ENCODE measurements around the gene MASP1. TPM values are rescaled to one million over a fixed set of nuclear protein-coding genes. Genes with fewer than 3 reads are reported as not detected.
"Not testable (repeated sequence)": the region's sequence is repeated elsewhere in the genome, so short reads cannot be mapped to it uniquely, and the experiment has no call there.

MASP1 gene
- total RNA-seq, 5 donors from 2014 or later (not counting 1 experiment from before 2014, with no cell fraction given): 0.38 TPM; not detected in 4

GRCh38 chr3:187208159-187208558 lies 83.4 kb downstream of the MASP1 start:
- Mint-ChIP-seq H3K9me3 (no peaks in the 10 kb centered on the region), H3K27ac (no peak overlapping the region), H3K4me3 (no peak overlapping the region), H3K27me3 (peaks cover 12 to 19% of the 10 kb centered on the region in 2 donors), H3K4me1 (no peaks in the 10 kb centered on the region), H3K36me3 (no peaks in the 10 kb centered on the region)
- no peak overlapping the region for H3K27ac ChIP-seq (ENCODE audit: low read length)
- no peak for DNase-seq
- H3K4me1 ChIP-seq (ENCODE audit: control insufficient read depth in 1 of 2, extremely low read depth in 1 of 2, insufficient read depth in 2 of 2, low read length in 2 of 2): no peaks in the 10 kb centered on the region
- no peaks in the 10 kb centered on the region for H3K9me3 ChIP-seq
- ChIA-PET POLR2A (no interaction called here), CTCF (no interaction called here)
- peaks cover 0 to 2% of the 10 kb centered on the region in 2 experiments for H3K27me3 ChIP-seq (replicated peaks in 1 of 2; ENCODE audit: control insufficient read depth in 2 of 2, extremely low read depth in 1 of 2, insufficient read depth in 2 of 2, low read length in 1 of 2)
- no peaks in the 10 kb centered on the region for H3K36me3 ChIP-seq (ENCODE audit: control insufficient read depth in 2 of 2, extremely low read depth in 1 of 2, insufficient read depth in 1 of 2, low read length in 1 of 2)
- no peak overlapping the region for H3K4me3 ChIP-seq (ENCODE audit: control insufficient read depth in 1 of 2, extremely low read depth in 1 of 2, low read length in 1 of 2)
- ATAC-seq (replicated peaks in 1 of 4): no peak
- WGBS (ENCODE audit: insufficient coverage): 86% methylated on average over 1 of the region's 1 CpG

DNA sequence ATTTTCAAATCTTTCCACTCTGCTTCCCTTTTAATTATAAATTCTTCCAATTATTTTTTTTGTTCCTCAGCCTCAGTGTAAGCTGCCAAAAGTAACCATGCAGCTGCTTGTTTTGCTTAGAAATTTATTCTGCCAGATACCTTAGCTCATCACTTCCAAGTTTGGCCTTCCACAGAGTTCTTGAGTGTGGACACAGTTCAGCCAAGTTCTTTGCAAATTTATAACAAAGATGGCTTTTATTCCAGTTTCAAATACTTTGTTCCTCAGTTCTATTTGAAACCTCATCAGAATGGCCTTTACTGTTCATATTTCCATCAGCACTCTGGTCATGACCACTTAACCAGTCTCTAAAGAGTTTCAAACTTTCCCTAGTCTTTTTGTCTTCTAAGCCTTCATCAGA lies 83.9 kb downstream of the MASP1 start:
- Mint-ChIP-seq H3K27ac (no peak overlapping the region), H3K4me1 (no peaks in the 10 kb centered on the region), H3K9me3 (no peaks in the 10 kb centered on the region), H3K27me3 (peaks cover 14 to 19% of the 10 kb centered on the region in 2 donors), H3K4me3 (no peak overlapping the region), H3K36me3 (no peaks in the 10 kb centered on the region)
- no peaks in the 10 kb centered on the region for H3K9me3 ChIP-seq
- CTCF ChIA-PET: no interaction called here
- no peaks in the 10 kb centered on the region for H3K4me1 ChIP-seq (ENCODE audit: control insufficient read depth in 1 of 2, extremely low read depth in 1 of 2, insufficient read depth in 2 of 2, low read length in 2 of 2)
- no peak overlapping the region for H3K27ac ChIP-seq (ENCODE audit: low read length)
- no peaks in the 10 kb centered on the region for H3K36me3 ChIP-seq (ENCODE audit: control insufficient read depth in 2 of 2, extremely low read depth in 1 of 2, insufficient read depth in 1 of 2, low read length in 1 of 2)
- POLR2A ChIA-PET: no interaction called here
- H3K4me3 ChIP-seq (ENCODE audit: control insufficient read depth in 1 of 2, extremely low read depth in 1 of 2, low read length in 1 of 2): no peak overlapping the region
- peaks cover 0 to 2% of the 10 kb centered on the region in 2 experiments for H3K27me3 ChIP-seq (replicated peaks in 1 of 2; ENCODE audit: control insufficient read depth in 2 of 2, extremely low read depth in 1 of 2, insufficient read depth in 2 of 2, low read length in 1 of 2)
- DNase-seq (no peak), ATAC-seq (replicated peaks in 1 of 4) (no peak)

GRCh38 chr3:187207062-187207461 lies 84.5 kb downstream of the MASP1 start:
- DNase-seq (no peak), ATAC-seq (replicated peaks in 1 of 4) (no peak)
- Histone ChIP-seq H3K4me1 (ENCODE audit: control insufficient read depth in 1 of 2, extremely low read depth in 1 of 2, insufficient read depth in 2 of 2, low read length in 2 of 2) (no peaks in the 10 kb centered on the region), H3K4me3 (ENCODE audit: control insufficient read depth in 1 of 2, extremely low read depth in 1 of 2, low read length in 1 of 2) (no peak overlapping the region), H3K27ac (ENCODE audit: low read length) (no peak overlapping the region), H3K27me3 (replicated peaks in 1 of 2; ENCODE audit: control insufficient read depth in 2 of 2, extremely low read depth in 1 of 2, insufficient read depth in 2 of 2, low read length in 1 of 2) (peaks cover 0 to 2% of the 10 kb centered on the region in 2 experiments), H3K36me3 (ENCODE audit: control insufficient read depth in 2 of 2, extremely low read depth in 1 of 2, insufficient read depth in 1 of 2, low read length in 1 of 2) (no peaks in the 10 kb centered on the region), H3K9me3 (no peaks in the 10 kb centered on the region)
- ChIA-PET CTCF (no interaction called here), POLR2A (no interaction called here)
- WGBS (ENCODE audit: insufficient coverage): 74% methylated on average over 2 of the region's 2 CpGs
- H3K9me3 Mint-ChIP-seq: no peaks in the 10 kb centered on the region
- no peak overlapping the region for H3K4me3 Mint-ChIP-seq
- H3K27ac Mint-ChIP-seq: no peak overlapping the region
- peaks cover 16 to 23% of the 10 kb centered on the region in 2 donors for H3K27me3 Mint-ChIP-seq
- no peaks in the 10 kb centered on the region for H3K36me3 Mint-ChIP-seq
- no peaks in the 10 kb centered on the region for H3K4me1 Mint-ChIP-seq

- H3K9me3 ChIP-seq: no peaks in the 10 kb centered on the region
- Mint-ChIP-seq H3K9me3 (no peaks in the 10 kb centered on the region), H3K27me3 (peaks cover 16 to 25% of the 10 kb centered on the region in 2 donors), H3K4me1 (no peaks in the 10 kb centered on the region), H3K27ac (no peak overlapping the region), H3K36me3 (no peaks in the 10 kb centered on the region), H3K4me3 (no peak overlapping the region)
- ATAC-seq (replicated peaks in 1 of 4): no peak
- H3K27ac ChIP-seq (ENCODE audit: low read length): no peak overlapping the region
- ChIA-PET CTCF (no interaction called here), POLR2A (no interaction called here)
- no peaks in the 10 kb centered on the region for H3K36me3 ChIP-seq (ENCODE audit: control insufficient read depth in 2 of 2, extremely low read depth in 1 of 2, insufficient read depth in 1 of 2, low read length in 1 of 2)
- no peaks in the 10 kb centered on the region for H3K4me1 ChIP-seq (ENCODE audit: control insufficient read depth in 1 of 2, extremely low read depth in 1 of 2, insufficient read depth in 2 of 2, low read length in 2 of 2)
- DNase-seq: no peak
- no peak overlapping the region for H3K4me3 ChIP-seq (ENCODE audit: control insufficient read depth in 1 of 2, extremely low read depth in 1 of 2, low read length in 1 of 2)
- peaks cover 0 to 6% of the 10 kb centered on the region in 2 experiments for H3K27me3 ChIP-seq (replicated peaks in 1 of 2; ENCODE audit: control insufficient read depth in 2 of 2, extremely low read depth in 1 of 2, insufficient read depth in 2 of 2, low read length in 1 of 2)
- no CpG with 5 or more reads among the region's 2 CpGs for whole genome bisulfite sequencing (ENCODE audit: insufficient coverage)
These were observed 85.9 kb downstream of the MASP1 start for GRCh38 chr3:187205683-187206082.

DNA sequence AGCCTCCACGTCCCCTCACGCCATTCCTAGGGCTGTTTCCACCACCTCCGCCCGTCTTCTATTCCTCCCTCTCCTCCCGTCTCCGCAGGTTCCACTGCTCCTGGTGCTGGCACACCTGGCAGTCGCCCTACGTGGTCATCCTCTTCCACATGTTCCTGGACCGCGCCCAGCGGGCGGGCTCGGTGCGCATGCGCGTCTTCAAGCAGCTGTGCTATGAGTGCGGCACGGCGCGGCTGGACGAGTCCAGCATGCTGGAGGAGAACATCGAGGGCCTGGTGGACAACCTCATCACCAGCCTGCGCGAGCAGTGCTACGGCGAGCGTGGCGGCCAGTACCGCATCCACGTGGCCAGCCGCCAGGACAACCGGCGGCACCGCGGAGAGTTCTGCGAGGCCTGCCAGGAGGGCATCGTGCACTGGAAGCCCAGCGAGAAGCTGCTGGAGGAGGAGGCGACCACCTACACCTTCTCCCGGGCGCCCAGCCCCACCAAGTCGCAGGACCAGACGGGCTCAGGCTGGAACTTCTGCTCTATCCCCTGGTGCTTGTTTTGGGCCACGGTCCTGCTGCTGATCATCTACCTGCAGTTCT lies 92.0 kb downstream of the MASP1 start:
- H3K36me3 ChIP-seq (ENCODE audit: control insufficient read depth in 2 of 2, extremely low read depth in 1 of 2, insufficient read depth in 1 of 2, low read length in 1 of 2); H3K27ac ChIP-seq (ENCODE audit: low read length); H3K4me3 Mint-ChIP-seq; H3K27ac Mint-ChIP-seq; H3K9me3 Mint-ChIP-seq; H3K4me1 Mint-ChIP-seq; DNase-seq; H3K36me3 Mint-ChIP-seq; H3K9me3 ChIP-seq; H3K4me3 ChIP-seq (ENCODE audit: control insufficient read depth in 1 of 2, extremely low read depth in 1 of 2, low read length in 1 of 2); CTCF ChIA-PET; H3K4me1 ChIP-seq (ENCODE audit: control insufficient read depth in 1 of 2, extremely low read depth in 1 of 2, insufficient read depth in 2 of 2, low read length in 2 of 2); ATAC-seq (replicated peaks in 1 of 4): not testable (repeated sequence)
- WGBS (ENCODE audit: insufficient coverage): 94% methylated on average over 29 of the region's 44 CpGs
- POLR2A ChIA-PET: interaction anchor here in 1 of 2 donors (0.6 kb wide), 1 partner anchor 66 kb away, joined by 4 read pairs; no protein-coding TSS in a partner anchor
- peaks cover 15 to 23% of the 10 kb centered on the region in 2 donors for H3K27me3 Mint-ChIP-seq
- peaks cover 0 to 12% of the 10 kb centered on the region in 2 experiments for H3K27me3 ChIP-seq (replicated peaks in 1 of 2; ENCODE audit: control insufficient read depth in 2 of 2, extremely low read depth in 1 of 2, insufficient read depth in 2 of 2, low read length in 1 of 2)

DNA sequence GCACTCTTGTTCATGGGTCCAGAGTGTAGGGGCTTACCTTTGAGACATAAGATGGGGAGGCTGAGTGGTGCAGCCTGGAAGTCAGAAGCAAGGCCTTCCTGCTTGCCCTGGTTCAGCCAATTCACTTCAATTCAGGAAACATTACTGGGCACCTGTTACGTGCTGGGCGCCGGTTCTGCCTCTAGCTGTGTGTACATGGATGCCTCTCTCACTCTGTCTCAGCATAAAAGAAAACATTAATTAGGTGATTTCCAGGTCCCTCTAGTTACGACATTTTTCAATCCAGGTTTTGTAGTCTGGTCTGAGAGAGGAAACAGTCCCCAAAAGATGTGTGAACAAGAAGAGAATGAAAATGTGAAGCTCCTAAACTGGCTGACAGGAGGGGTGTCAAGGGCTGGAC lies 93.0 kb downstream of the MASP1 start:
- Histone ChIP-seq H3K27ac (ENCODE audit: low read length) (no peak overlapping the region), H3K4me1 (ENCODE audit: control insufficient read depth in 1 of 2, extremely low read depth in 1 of 2, insufficient read depth in 2 of 2, low read length in 2 of 2) (no peaks in the 10 kb centered on the region), H3K36me3 (ENCODE audit: control insufficient read depth in 2 of 2, extremely low read depth in 1 of 2, insufficient read depth in 1 of 2, low read length in 1 of 2) (no peaks in the 10 kb centered on the region), H3K27me3 (replicated peaks in 1 of 2; ENCODE audit: control insufficient read depth in 2 of 2, extremely low read depth in 1 of 2, insufficient read depth in 2 of 2, low read length in 1 of 2) (peaks cover 0 to 18% of the 10 kb centered on the region in 2 experiments), H3K4me3 (ENCODE audit: control insufficient read depth in 1 of 2, extremely low read depth in 1 of 2, low read length in 1 of 2) (no peak overlapping the region), H3K9me3 (no peaks in the 10 kb centered on the region)
- ChIA-PET POLR2A (no interaction called here), CTCF (no interaction called here)
- DNase-seq (no peak), ATAC-seq (replicated peaks in 1 of 4) (no peak)
- Mint-ChIP-seq H3K27ac (no peak overlapping the region), H3K27me3 (peaks cover 20 to 22% of the 10 kb centered on the region in 2 donors), H3K4me3 (no peak overlapping the region), H3K4me1 (no peaks in the 10 kb centered on the region), H3K9me3 (no peaks in the 10 kb centered on the region), H3K36me3 (no peaks in the 10 kb centered on the region)
- no CpG with 5 or more reads among the region's 4 CpGs for WGBS (ENCODE audit: insufficient coverage)

- peaks cover 15 to 20% of the 10 kb centered on the region in 2 donors for H3K27me3 Mint-ChIP-seq
- WGBS (ENCODE audit: insufficient coverage): 96% methylated on average over 2 of the region's 8 CpGs
- no peaks in the 10 kb centered on the region for H3K9me3 Mint-ChIP-seq
- H3K36me3 Mint-ChIP-seq: no peaks in the 10 kb centered on the region
- Histone ChIP-seq H3K36me3 (ENCODE audit: control insufficient read depth in 2 of 2, extremely low read depth in 1 of 2, insufficient read depth in 1 of 2, low read length in 1 of 2) (no peaks in the 10 kb centered on the region), H3K27me3 (replicated peaks in 1 of 2; ENCODE audit: control insufficient read depth in 2 of 2, extremely low read depth in 1 of 2, insufficient read depth in 2 of 2, low read length in 1 of 2) (peaks cover 0 to 16% of the 10 kb centered on the region in 2 experiments), H3K4me1 (ENCODE audit: control insufficient read depth in 1 of 2, extremely low read depth in 1 of 2, insufficient read depth in 2 of 2, low read length in 2 of 2) (no peaks in the 10 kb centered on the region), H3K27ac (ENCODE audit: low read length) (no peak within 1 kb of the TSS), H3K9me3 (no peaks in the 10 kb centered on the region), H3K4me3 (ENCODE audit: control insufficient read depth in 1 of 2, extremely low read depth in 1 of 2, low read length in 1 of 2) (no peak within 1 kb of the TSS)
- H3K27ac Mint-ChIP-seq: no peak within 1 kb of the TSS
- ATAC-seq (replicated peaks in 1 of 4) (no peak), DNase-seq (no peak)
- CTCF ChIA-PET: interaction anchor here in 1 of 2 donors (0.6 kb wide), 1 partner anchor 1868 kb away, joined by 4 read pairs; no protein-coding TSS in a partner anchor
- no peak within 1 kb of the TSS for H3K4me3 Mint-ChIP-seq
- no peaks in the 10 kb centered on the region for H3K4me1 Mint-ChIP-seq
- POLR2A ChIA-PET: no interaction called here
These were observed 94.2 kb downstream of the MASP1 start, which contains the start of gene RTP1 for GRCh38 chr3:187197335-187197649. Gene RTP1, plus strand, starts transcription at chr3:187197486. Its CDS starts 30 bp downstream, at chr3:187197516.
